ENCODE measurements around the gene AATK.
A peak's percentile ranks its signal among the peaks of the same experiment; 100 is the strongest.
"Not testable (repeated sequence)": the region's sequence is repeated elsewhere in the genome, so short reads cannot be mapped to it uniquely, and the experiment has no call there.

Gene AATK

DNA sequence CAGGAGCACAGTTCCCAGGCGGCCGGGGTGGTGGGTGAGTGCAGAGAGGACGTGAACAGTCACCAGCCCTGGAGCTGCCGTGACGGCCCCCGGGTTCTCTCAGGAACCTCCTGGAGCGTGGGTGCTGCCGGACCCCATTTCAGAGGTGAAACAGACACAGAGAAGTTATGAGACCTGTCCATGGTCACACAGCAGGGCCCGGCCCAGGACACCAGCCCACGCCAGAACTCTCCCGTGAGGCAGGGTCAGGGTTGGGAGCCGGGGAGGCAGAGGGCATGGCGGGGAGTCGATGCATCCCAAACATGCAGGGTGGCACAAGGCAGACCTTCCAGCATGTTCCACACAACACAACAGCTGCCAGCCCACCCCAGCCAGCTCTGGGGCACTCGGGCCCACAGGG lies 4.5 kb downstream of the AATK start:
- DNase-seq (ENCODE audit: low read depth) = no peak

DNA sequence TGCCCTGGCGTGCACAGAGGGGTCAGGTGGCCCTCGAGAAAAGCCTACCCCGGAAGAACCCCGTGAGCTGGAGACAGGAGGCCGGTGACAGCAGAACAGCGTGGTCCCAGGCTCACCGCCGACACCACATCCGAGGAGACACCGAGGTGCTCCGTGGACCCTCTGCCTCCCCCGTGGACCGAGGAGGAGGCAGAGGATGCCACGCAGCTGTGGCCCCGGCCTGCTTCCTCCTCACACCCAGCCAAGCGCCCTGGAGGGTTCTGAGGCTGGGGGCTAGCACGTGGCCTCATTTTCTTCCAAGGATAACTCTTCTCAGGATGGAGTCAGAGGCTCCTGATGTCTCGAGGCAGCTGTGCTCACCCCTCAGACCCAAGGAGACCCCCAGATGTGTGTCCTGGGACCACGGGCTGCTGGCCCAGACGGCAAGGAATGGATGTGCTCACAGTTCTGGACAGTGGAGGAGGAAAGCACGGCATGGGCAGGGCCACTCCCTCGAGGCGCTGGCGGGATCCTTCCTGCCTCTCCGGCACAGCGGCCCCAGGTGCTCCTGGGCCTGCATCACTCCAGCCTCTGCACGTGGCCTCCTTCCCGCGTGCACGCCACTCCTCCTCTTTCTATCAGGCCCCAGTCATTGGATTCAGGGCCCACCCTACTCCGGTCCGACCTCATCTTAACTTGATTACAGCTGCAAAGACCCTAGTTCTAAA lies 5.1 kb downstream of the AATK start:
- DNase-seq (ENCODE audit: low read depth) = no peak

DNA sequence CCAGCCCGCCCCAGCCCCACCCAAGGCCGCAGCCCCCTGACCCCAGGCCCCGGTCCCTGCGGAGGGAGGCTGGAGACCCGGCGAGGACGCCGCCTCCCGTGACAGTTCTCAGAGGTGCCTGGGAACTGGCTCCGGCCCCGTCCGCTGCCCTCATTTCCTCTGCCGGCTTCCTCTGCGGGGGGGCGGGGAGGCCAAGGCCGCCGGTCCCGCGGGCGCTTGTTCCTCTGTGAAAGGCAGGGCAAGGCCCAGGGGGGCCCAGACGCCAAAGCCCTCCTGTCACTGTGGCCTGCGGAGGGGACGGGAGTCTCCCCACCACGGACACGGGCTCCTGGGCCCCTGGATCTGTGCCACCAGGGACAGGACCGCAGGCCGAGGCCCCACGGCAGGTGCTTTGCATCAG lies 5.7 kb downstream of the AATK start:
- no peak for DNase-seq (ENCODE audit: low read depth)

DNA sequence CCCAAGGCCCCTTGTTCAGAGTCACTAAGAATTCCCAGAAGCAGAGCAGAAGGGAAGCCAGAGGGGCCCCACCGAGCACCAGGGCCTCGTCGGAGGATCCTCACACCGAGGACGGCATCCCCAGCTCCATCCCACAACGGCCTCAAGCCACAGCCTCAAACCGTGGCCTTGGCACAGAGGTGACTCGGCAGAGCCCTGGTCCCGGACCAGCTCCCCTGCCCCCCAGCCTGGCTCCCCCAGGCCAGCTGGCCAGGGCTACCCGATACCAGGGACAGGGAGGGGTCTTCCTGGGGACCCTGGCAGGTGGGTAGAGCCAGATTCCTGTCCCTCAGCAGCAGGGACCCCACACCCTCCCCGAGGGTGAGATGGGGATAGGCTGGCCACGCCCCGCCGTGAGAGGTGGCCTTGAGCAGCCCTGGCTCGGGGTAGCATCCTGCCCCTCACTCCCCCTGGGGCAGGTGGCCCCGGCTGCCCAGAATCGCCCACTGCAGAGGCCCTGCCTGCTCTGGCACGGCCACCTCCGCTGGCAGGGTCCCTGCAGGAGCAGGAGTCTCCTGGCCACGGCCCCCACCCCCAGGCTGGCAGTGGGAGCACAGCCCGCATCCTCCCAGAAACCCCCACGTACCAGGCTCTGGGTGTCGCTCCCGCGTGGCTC lies 6.3 kb downstream of the AATK start:
- DNase-seq (ENCODE audit: low read depth) = no peak

DNA sequence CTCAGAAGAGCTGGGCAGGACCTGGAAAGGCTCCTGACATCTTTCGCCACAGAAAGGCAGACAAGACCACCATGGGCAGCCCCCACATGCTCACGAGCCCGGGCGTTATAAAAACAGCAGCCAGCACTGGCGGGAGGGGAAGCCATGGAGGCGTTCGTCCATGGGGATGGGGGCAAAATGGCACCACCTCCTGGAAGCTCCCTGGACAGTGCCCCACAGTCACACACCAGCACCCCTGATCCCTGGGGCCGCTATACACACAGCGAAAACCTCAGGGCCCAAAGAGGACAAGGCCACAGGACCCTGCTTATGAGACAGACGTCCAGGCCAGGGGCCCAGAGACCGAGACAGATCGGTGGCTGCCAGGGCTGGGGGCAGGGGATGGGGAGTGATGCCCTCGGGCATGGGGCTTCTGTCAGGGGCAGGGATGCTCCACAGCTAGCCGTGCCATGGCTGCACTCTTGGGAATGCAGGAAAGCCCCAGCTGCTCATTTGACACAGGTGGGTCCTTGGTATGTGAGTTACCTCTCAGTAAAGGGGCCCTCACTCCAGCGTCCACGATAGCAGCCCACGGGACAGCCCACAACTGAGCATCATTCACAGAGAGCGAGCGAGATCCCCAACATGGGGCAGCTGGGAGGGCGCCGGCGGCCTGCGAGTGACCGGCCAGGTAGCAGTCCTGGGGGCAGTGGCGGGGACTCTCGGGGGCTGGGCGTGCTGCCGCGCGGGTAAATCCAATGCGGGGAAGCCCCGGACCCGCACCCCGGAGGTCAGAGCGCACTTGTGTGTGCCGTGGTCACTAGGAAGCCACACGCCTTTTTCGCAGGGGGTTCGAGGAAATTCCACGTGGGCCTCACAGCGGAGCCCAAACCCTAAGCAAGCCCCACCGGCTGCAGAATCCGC lies 7.1 kb downstream of the AATK start:
- no peak for DNase-seq (ENCODE audit: low read depth)

DNA sequence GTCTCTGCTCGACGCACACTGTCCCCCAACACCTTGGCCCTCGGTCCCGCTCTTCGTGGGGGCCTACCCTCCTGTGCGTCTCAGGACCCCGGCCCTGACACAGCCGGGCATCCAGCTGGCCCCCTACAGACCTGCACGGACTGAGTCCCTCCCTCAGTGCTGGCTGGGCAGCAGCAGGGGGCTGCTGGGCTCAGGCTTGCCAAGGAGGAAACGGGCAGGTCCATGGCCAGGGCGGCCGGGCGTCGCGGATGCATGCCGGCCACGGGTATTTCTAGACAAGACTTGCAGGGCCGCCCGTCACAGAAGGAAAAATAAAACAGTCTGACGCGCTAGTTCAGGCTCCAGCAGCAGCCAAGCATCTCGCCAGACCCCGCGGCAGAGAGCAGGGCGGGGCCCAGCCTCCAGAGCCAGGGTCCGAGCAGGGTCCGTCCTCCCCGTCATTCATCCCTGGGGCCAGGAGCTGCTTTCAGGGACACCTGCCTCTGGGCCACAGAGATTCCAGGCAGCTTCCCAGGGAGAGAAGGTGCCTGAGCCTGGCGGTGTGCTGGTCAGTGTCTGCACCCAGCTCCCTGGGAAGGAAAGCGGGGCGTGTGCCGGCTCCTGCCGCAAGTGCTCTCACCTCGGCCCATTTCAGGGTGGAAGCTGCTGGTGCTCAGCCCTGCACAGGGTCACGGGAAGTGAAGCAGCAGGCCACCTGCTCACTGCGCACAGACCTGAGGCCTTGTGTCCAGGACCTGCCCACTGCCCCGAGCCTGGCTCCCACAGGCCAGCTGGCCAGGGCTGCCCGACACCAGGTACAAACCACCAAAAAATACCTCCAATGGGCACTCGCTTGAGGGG lies 8.0 kb downstream of the AATK start:
- DNase-seq (ENCODE audit: low read depth) = no peak

DNA sequence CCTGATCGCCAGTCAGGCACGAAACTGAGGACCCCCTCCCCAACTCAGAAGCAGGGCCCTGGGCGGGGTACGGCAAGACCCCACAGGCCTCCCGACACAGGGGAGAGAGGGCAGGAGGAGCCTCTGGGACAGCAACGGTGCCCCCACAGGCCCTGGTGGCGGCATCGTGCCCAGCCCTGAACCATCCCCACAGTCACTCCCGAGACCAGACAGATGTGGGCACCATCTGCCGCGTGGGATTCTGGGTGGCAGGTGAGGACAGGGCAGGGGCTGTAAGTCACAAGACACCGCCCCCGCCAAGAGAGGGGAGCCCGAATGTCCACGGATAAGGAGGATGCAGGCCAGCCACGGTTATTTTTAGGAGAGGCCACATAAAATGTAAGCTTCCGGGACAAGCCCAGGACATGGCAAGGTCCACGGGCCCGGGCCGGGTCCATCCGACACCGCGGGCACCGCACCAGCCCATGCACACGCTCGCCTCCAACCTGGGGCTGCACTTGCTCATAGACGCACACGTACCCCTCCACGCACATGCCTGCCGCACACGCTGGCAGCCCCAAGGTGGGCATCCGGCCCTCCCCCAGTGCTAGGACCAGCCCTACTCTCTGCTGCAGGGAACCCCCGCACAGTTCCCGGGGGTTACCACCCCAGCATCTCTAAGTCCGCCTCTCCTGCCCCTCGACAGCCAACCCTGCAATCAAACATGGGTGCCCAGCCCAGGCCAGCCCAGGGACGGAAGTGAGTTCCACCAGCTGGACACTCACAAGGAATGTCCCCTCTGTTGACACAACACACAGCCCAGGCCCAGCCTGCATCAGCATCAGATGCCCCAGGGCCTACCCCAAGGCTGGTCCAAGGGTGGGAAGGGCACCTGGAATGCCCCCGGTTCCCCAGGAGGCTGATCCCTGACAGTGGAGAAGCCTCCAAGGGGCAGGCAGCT lies 8.9 kb downstream of the AATK start:
- no peak for DNase-seq (ENCODE audit: low read depth)

DNA sequence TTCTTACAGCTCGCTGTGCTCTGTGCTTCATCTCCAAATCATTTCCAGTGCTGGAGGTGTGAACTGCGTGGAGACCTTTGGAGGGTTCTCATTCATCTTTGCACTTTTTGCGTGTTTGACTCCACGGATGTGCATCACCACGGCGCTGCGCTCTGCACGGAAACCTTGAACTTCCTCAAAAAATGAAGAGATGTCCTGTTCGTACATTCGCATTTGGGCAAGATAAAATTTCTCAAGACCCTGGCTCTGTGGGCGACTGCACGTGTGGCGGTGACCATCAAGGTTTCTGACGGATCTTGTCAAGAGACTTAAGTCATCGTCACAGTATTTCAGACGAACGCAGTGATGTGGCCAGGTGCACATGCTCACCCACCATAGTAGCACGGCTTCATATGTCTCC lies 11.1 kb downstream of the AATK start:
- DNase-seq (ENCODE audit: low read depth) = no peak

DNA sequence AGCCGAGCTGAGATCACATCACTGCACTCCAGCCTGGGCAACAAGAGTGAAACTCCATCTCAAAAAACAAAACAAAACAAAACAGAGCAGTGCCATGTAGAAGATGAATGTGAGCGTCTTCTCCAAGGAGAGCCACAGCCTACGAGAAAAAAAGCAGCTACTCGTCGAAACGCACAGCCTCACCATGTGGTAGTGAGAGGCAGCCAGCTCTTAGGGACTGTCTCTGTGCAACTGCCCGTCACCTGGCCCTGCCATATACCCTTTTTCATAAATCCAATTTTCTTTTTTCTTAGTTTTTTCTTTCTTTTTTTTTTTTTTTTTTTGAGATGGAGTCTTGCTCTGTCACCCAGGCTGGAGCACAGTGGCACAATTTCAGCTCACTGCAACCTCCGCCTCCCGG lies 12.0 kb downstream of the AATK start:
- DNase-seq (ENCODE audit: low read depth) = not testable (repeated sequence)

DNA sequence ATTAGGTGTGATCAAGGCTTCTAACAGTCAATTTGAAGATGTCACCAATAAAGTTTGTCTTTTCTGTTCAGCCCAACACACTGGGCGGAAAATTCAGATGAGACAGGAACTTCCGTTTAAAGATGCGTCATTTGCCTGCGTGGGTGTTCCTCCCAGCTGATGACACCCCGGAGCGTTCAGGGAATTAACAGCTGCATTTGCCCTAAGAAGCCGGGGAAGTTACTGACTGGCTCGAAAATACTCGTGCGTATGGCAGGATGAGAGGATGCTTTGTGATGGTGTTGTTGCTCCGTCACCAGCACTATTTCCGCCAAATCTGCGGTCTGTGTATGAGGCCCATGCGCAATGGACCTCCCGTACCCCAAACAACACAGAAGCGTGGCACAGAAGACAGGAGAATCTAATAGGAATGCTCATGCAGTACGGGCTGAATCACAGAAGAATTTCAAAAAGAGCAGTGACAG lies 12.6 kb downstream of the AATK start:
- peak; percentile 32 for DNase-seq (ENCODE audit: low read depth)

DNA sequence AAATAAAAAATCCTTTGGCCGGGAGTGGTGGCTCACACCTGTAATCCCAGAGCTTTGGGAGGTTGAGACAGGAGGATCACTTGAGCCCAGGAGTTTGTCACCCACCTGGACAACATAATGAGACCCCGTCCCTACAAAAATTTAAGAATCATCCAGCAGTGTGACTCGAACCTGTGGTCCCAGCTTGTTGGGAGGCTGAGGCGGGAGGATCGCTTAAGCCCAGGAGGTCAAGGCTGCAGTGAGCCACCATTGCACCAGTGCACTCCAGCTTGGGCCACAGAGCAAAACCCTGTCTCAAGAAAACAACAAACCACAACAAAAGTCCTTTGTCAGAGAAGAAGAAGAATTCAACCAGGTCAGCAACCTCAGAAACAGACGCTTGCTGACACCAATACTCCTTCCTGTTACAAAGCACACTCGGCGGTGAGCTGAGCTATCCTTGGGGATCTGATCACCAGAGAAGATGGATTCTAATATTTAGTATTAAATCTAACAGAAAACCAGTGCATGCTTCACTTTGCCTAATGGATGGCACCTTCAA lies 13.7 kb downstream of the AATK start:
- no peak for DNase-seq (ENCODE audit: low read depth)

DNA sequence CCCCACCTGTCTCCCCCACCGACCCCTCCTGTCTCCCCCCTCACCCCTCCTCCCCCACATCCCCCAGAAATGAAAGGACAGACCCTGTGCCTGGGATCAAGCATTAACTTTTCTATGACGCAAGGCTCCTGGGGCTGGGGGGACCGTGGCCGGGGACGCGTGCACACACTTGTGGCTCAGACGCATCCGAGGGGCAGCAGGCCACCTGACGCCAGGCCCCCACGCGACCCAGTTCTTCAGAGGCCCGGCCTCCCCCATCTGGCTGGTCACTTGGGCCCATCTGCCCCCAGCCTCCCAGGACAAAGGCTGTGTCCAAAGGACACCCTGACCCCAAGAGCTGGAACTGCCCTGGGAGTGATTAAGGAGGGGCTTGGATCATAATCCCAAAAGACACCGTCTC lies 14.7 kb downstream of the AATK start:
- no peak for DNase-seq (ENCODE audit: low read depth)

DNA sequence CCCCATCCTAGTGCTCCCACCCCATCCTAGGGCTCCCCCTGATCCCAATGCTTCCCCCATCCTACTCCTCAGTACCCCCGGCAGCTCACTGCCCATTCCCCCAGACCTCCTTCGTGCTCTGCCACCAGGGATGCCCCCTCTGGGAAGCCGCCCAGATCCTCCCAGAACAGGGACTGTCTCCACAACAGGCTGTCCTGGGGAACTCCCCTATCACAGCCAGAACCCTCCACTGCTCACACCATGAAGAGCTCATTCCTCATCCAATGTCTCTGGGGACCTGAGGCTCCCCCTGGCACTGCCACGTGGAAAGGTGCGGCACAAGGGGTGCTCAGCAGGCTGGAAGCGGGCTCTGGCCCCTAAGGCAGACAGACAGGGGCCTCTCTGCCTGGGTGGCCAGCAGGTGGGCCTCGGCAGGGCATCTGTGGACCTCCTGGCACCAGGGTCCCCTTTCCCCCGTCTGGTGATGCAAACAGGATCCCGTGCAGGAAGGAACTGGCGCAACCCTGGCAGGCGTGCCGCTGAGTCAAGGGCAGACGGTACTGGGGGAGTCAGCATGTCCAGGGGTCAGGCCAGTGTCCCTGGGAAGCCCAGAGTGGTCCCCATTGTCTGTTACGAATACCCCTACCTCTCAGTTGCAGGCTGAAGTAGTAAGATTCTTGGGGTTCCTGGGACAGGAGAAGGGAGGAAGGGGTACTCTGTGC lies 15.5 kb downstream of the AATK start:
- no peak for DNase-seq (ENCODE audit: low read depth)

DNA sequence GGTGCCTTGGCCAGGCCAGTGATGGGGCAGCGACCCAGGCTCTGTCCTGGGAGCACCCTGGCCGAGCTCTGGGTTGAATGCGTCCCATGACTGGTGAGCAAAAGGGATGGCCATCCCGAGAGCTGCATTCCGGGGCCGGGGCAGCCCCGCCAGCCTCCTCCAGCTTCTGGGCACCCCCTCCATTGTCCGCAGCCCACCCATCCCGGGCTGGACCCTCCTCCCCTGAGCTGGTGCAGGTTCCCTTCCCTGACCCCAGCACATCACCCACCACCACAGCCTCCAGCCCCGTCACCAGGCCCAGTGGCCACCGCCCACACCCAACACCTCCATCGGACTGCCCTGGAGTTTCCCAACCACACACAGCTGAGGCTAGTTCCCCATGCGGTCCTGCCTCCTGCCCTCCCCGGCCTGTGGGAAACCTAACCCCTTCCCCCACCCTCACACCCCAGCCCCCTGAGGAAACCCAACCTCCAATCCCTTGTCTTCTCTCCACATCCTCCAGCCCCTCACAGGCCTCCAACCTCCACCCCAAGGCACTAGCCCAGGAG lies 17.0 kb downstream of the AATK start:
- DNase-seq (ENCODE audit: low read depth) = no peak

DNA sequence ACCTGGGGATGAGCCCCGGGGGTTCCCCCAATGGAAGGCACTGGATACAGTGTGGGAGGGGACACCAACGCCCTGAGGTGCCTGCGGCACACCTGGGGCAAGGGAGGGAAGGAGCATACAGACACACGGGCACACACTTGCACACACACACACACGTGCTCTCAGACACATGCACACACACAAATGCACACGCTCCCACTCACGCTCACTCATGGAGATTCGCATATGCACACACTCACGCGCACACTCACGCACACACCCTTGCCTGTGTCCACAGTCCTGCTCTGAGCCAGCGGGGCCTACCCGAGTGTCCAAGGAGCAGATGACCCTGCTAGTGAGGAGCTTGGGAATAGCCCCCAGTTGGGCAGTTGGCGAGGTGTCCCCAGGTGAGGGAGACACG lies 17.4 kb downstream of the AATK start:
- no peak for DNase-seq (ENCODE audit: low read depth)

DNA sequence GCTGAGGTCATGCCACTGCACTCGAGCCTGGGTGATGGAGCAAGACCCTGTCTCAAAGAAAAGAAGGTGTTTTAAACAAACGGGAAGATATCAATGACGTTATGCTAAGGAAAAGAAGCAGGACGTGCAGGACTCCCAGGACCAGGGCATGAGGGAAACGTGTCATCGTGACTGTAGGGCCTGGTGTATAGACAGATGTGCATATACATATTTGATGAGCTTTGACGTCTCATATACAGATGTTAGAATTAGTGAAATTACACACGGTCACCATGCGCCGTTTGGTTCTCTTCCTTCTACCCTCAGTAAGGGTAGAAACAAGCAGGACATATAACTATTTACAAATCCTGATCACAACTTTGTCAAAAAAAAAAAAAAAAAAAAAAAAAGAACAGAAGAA lies 18.3 kb downstream of the AATK start:
- no peak for DNase-seq (ENCODE audit: low read depth)

DNA sequence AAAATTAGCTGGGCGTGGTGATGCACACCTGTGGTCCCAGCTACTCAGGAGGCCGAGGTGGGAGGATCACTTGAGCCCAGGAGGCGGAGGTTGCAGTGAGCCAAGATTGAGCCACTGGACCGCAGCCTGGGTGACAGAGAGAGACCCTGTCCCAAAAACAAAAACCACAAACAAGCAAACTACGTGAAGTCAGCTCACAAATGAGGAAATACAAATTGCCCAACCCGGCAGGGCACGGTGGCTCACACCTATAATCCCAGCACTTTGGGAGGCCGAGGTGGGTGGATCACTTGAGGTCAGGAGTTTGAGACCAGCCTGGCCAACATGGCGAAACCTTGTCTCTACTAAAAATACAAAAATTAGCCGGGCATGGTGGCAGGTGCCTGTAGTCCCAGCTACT lies 19.8 kb downstream of the AATK start:
- DNase-seq (ENCODE audit: low read depth) = not testable (repeated sequence)

DNA sequence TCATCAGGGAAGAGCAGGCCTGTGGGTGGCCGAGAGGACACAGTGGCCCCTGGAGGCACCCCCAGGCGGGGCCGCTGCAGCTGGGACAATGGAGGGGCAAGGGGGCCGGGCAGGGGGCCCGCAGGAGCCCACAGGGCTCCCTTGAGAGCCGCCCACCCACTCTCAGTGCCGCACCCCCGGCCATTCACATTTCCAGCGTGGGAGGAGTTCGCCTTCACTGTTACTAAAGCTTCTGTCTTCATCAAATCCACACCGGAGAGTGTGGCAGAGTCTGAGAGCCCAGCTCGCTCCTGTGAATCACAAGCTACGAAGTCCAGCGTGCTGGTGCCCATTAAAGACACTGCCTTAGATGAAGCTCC lies 21.6 kb downstream of the AATK start:
- DNase-seq (ENCODE audit: low read depth) = no peak

DNA sequence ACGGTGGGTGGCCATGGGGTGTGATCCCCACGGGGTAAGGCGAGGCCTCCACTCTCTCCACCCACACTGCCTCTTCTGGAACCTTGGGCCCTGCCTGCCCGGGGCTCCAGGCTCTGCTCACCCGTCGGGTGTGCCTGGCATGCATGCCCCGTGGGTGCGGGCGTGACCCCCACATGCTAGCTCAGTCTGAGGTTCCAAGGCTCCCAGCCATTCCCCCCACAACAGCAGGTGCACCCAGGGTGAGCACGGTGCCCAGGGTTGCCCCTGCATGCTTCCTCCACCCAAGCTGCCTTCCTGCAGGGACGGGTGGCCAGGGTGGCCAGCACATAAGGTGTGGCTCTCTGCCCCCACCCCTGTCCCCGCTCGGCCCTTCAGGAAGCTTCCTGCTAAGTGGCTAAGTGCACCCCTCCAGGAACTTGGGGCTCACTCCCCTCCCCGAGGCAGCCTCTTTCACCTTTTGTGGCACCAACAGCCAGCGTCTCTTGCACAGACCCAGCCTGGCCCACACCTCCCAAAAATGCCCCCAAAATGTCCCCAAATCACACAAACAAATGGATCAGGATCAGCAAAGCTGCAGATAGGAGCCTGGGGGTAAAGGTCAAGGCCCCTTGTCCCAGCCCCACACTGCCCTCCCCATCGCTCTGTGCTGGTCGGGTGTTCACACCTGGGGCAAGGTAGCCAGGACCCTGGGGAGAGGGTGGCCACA lies 22.2 kb downstream of the AATK start:
- DNase-seq (ENCODE audit: low read depth) = no peak
